Mesothelial cell of epicardium (in vitro differentiated cells): ENCODE results near the gene HIVEP3. TPM values are rescaled to one million over a fixed set of nuclear protein-coding genes. Genes with fewer than 3 reads are reported as not detected.
A peak's percentile ranks its signal among the peaks of the same experiment; 100 is the strongest.

Source experiments
- DNase-seq, 2 experiments: peaks; one replicate each; pipeline ENCODE4 v3.0.0; 2021; ENCODE audit warnings: low spot score in 2 of 2; ENCODE audit not compliant: unreplicated experiment in 2 of 2
- H3K27ac Mint-ChIP-seq: 2 replicates; pipeline ENCODE4 v1.8.0; 2021; ENCODE audit warnings: mixed read lengths
- H3K27me3 Mint-ChIP-seq: 2 replicates; pipeline ENCODE4 v1.8.0; 2021; ENCODE audit warnings: low read depth, mixed read lengths
- H3K36me3 Mint-ChIP-seq: 2 replicates; pipeline ENCODE4 v1.8.0; 2021; ENCODE audit warnings: mixed read lengths
- H3K4me1 Mint-ChIP-seq: 2 replicates; pipeline ENCODE4 v1.8.0; 2021; ENCODE audit warnings: mixed read lengths
- H3K4me3 Mint-ChIP-seq: 2 replicates; pipeline ENCODE4 v1.8.0; 2021; ENCODE audit warnings: mild to moderate bottlenecking, moderate library complexity, mixed read lengths
- H3K9me3 Mint-ChIP-seq: 2 replicates; pipeline ENCODE4 v1.8.0; 2021; ENCODE audit warnings: mixed read lengths
- CTCF ChIP-seq: fragments of 200-600 bp; sonication (generic); IDR thresholded peaks from one replicate; pipeline ENCODE4 v1.5.0; 2021; ENCODE audit warnings: antibody characterized with exemption; ENCODE audit not compliant: unreplicated experiment
- total RNA-seq: library from RNA; stranded (reverse); gene quantifications from 3 replicates; pipeline ENCODE4 v1.2.1, GENCODE V29; 2021

The HIVEP3 gene
- total RNA-seq, 1 donor from 2014 or later: 8.9 TPM

GRCh38 chr1:41515131-41515678, 403.5 kb downstream of the HIVEP3 start:
- peaks cover 6% of the 10 kb centered on the region for H3K36me3 Mint-ChIP-seq
- no peak for DNase-seq
- H3K27me3 Mint-ChIP-seq: no peaks in the 10 kb centered on the region
- H3K9me3 Mint-ChIP-seq: no peaks in the 10 kb centered on the region
- peak overlapping the region; percentile 11 for H3K27ac Mint-ChIP-seq
- peaks cover 21% of the 10 kb centered on the region for H3K4me1 Mint-ChIP-seq
- H3K4me3 Mint-ChIP-seq: no peak overlapping the region
- TF ChIP-seq CTCF: no peak

- no peaks in the 10 kb centered on the region for H3K27me3 Mint-ChIP-seq
These were observed 404.3 kb downstream of the HIVEP3 start for GRCh38 chr1:41514381-41514780.

GRCh38 chr1:41513383-41513735, 405.4 kb downstream of the HIVEP3 start:
- no peaks in the 10 kb centered on the region for H3K9me3 Mint-ChIP-seq
- no peak overlapping the region for H3K4me3 Mint-ChIP-seq
- H3K36me3 Mint-ChIP-seq: peaks cover 6% of the 10 kb centered on the region
- TF ChIP-seq CTCF: peak; percentile 33
- H3K27ac Mint-ChIP-seq: no peak overlapping the region
- no peaks in the 10 kb centered on the region for H3K27me3 Mint-ChIP-seq
- peaks cover 21% of the 10 kb centered on the region for H3K4me1 Mint-ChIP-seq
- no peak for DNase-seq

More at GRCh38 chr1:41514381-41514780, 404.3 kb downstream of the HIVEP3 start:
- Mint-ChIP-seq H3K36me3 (peaks cover 6% of the 10 kb centered on the region), H3K27ac (no peak overlapping the region), H3K9me3 (no peaks in the 10 kb centered on the region), H3K4me3 (no peak overlapping the region), H3K4me1 (peaks cover 21% of the 10 kb centered on the region)
- no peak for TF ChIP-seq CTCF
- DNase-seq: no peak

- H3K27me3 Mint-ChIP-seq: no peaks in the 10 kb centered on the region
- peaks cover 6% of the 10 kb centered on the region for H3K36me3 Mint-ChIP-seq
- TF ChIP-seq CTCF: no peak
- no peak for DNase-seq
- no peak overlapping the region for H3K27ac Mint-ChIP-seq
- no peaks in the 10 kb centered on the region for H3K9me3 Mint-ChIP-seq
- H3K4me3 Mint-ChIP-seq: no peak overlapping the region
- H3K4me1 Mint-ChIP-seq: peaks cover 21% of the 10 kb centered on the region
These were observed 405.9 kb downstream of the HIVEP3 start for GRCh38 chr1:41512701-41513382.

- Mint-ChIP-seq H3K4me3 (no peak overlapping the region), H3K27ac (no peak overlapping the region), H3K36me3 (peaks cover 6% of the 10 kb centered on the region), H3K4me1 (peaks cover 16% of the 10 kb centered on the region), H3K27me3 (peaks cover 2% of the 10 kb centered on the region), H3K9me3 (no peaks in the 10 kb centered on the region)
- no peak for TF ChIP-seq CTCF
- DNase-seq: no peak
These were observed 407.5 kb downstream of the HIVEP3 start for GRCh38 chr1:41511239-41511540.
